Dedifferentiated amniotic fluid mesenchymal stem cell (primary cell): ENCODE data around the gene SIAH3.
"Not testable (repeated sequence)": the region's sequence is repeated elsewhere in the genome, so short reads cannot be mapped to it uniquely, and the experiment has no call there.

ENCODE experiments used
- DNase-seq: peaks from one replicate; pipeline ENCODE4 v3.0.0-alpha.2; 2016; ENCODE audit errors: extremely low spot score

The SIAH3 gene

DNA sequence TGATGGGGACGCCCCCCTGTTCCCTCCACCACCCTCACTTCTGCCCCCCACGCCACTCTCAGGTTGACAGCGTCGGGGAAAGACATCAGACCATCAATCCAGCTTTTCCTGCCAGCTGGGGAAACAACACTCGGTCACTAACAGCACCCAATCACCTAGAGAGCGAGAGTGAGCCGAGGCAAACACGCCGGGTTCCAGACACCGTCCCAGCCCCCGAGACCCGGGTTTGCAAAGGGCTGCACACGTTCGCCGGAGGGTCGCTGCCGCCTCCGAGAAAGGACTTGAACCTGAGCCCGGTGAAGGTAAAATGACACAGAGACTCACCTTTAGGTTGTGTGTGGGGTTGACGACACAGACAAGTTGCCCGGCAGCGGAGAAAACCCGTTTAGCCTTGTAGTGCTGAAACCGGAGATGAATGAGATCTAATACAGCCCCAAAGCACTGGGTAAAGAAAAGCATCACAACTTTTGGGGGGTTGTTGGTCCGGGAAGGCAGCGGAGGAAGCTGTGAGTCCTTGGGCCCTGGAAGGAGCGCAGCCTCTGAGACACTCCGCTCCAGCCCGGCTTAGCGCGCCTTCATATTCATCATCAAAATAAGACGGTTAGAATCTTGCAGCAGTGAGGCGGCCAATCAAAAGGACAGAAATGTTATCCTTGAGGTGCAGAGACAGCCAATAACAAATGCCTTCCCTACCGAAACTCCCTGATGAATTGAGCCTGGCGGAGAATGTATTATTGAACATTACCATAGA is at the start of gene SIAH3:
TSS of gene SIAH3 (minus strand) at position 583 of the 751 bp plus-strand sequence. CDS start at position 459, 124 bp downstream.
- no peak for DNase-seq

- no peak for DNase-seq
Measured at GRCh38 chr13:45899406-45899805, 47.9 kb upstream of the SIAH3 start.

- DNase-seq, result no peak
Measured at GRCh38 chr13:45897562-45897961, 46.0 kb upstream of the SIAH3 start.

GRCh38 chr13:45896285-45896684 is 44.7 kb upstream of the SIAH3 start:
- no peak for DNase-seq

DNA sequence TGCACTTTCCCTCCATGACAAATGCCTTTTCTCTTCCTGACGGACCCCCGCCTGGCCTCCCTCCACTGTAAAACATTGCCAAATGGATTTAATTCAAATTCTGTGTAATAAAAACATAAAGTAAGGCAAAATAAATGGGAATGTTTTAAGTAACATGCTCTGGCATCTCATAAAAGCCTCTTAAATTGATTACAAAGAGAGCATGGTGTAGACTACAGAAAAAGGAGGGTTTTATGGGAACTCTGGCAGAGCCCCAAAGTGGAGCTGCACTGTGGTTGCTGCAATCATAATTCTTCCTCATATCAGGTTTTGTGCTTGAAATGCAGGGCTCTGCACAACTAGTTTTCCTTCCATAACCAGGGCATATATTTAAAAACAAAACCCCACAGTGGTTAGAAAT is 44.3 kb upstream of the SIAH3 start:
- DNase-seq, result no peak

DNA sequence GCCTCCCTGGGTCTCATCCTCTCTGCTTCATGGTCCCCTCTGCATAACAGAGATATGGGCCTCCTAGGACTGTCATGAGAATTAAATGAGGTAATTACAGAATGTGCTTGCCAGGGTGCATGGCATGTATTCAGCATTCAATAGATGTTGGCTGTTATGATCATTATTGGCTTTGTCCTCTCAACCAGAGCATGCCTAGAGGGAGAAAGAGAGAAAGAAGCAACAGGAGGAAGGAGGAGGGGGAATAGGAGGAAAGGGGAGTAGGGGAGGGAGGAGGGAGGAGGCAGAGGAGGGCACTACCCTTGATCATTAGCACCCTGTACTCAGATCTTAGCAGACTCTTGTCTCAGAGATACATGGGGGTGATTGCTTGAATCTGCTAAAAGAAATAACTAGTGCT is 41.0 kb upstream of the SIAH3 start:
- DNase-seq, result no peak

DNA sequence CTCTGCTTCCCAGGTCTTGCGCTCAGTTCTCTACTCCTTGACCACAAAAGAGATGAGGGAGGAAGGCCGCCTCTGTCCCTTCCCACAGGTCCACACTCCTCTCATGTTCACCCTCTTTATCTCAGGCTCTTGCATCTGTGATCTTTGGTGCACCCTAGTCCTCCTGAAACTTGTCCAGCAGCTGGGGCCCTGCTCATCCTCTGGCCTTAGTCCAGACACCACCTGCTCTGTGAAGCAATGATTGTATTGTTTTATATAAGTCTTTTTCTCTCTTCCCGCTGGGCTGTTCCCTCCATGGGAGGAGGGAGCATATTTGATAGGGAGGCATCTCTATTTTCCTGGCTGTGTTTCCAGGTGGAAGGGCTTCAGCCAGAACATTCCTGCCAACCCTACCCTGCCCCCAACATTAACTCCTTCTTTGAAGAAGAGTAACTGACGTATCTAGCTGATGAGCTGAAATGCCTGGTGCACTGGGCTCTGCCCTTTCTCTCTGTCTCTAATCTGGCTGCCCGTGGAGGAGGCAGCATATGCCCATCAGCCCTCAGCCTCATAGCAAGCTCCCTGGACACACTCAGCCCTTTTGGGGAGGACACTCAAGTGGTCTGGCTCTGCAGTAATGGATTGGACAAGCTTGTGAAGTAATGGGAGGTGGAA is 38.2 kb upstream of the SIAH3 start:
- DNase-seq, result no peak

GRCh38 chr13:45886466-45886865 is 34.9 kb upstream of the SIAH3 start:
- no peak for DNase-seq

GRCh38 chr13:45885194-45885593 is 33.6 kb upstream of the SIAH3 start:
- no peak for DNase-seq

DNA sequence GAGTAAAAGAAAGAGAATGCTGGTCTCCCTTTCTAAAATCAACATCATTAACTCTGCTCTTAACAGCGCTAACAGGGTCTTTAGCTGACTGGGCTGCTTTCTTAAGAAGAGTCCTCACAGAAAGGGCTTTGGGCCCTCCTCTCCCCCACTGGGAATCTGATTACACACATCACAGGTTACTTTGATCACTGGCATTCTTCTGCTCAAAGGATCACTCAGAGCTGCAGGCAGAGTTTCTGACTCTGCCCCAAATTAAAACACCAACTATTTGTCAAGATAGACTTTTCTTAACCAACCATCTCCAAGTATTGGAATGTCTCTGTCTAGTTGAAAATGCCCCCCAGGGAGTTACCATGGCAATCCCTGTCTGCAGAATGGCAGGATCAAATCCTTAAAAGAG is 31.1 kb upstream of the SIAH3 start:
- no peak for DNase-seq

DNA sequence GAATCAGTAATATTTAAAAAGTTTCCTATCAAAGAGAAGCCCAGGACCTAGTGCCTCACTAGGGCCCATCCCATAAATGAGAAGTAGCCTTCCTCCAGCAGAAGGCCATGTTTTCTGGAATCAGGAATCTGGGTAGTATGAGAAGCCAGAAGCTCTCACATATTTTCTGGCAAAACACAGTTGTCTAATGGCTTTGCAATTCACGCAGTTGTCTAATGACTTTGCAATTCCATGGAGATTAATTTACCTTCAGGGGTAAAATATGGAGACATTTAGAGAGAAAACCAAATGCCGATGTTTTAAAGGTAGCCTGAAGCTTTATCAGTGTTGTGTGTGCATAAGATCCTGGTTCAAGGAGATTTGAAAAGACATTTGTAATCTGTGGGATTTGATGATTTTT is 29.8 kb upstream of the SIAH3 start:
- no peak for DNase-seq

- DNase-seq, result no peak
Measured at GRCh38 chr13:45880242-45880641, 28.7 kb upstream of the SIAH3 start.

DNA sequence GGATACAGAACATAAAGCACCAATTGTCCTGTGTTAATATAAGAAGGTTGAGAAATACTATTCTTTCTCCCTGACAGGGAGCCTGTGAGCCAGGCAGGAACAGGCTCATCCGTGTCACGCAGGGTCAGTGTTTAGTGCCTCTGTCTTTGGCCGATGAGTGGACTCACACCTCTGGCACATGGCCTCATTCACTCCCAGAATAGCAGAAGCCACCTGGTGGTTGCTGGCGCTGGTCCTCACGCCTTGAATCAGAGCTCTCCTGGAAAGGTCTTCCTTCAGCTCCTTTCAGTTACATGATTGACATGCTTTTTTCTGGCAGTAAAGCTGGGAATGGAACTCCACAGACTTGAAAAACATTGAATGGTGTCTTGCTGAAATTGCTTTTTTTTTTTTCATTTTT is 28.1 kb upstream of the SIAH3 start:
- DNase-seq, result no peak

DNA sequence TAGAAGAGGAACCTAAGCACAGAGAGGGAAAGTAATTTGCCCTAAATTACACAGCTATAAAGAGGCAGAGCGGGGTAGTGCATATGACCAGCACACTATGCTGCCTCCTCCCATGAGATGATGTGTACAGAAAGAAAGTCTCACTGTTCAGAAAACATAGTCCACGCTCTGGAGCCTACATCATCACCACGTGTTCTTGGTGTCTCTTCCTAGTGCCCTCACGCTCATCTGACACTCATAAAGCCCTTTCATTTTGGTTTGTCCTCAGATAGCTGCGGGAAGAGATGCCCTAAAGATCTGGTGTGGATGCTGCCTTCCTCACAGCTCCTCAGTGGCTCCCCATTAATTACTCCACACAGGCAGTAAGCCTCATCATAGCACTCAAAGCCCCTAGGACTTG is 27.4 kb upstream of the SIAH3 start:
- DNase-seq, result no peak

DNA sequence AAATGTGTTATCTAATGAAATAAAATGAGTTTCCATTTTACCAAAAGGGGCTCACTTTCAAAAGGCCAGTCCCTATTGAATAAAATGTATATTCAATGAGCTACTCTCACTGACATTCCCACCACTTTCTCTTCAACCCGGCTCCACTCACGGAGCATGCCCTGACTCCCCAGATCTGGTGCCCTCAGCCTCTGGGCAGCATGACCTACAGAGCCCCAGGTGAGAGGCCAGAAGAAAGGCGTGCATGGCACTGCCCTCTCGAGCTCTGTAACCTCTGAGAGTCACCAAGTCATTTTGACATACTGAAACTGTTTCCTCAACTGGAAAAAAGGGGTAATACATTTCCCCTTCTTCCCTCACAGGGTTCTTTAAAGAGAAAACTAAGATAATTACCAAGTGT is 25.2 kb upstream of the SIAH3 start:
- DNase-seq, result no peak

DNA sequence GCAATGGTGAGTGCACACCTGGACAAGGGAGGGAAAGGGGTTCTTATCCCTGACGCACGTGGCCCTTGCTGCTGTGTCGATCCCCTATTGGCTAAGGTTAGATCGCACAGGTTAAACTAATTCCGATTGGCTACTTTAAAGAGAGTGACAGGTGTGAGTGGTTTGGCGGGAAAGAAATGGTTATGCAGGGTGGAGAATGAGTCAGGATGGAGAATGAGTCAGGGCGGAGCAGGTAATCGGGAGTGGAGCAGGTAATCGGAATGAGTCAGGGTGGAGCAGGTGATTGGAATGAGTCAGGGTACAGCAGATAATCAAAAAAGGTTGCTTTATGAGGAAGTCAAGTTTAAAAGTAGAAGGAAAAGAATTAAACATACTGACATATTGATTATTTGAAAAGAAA is 24.4 kb upstream of the SIAH3 start:
- no peak for DNase-seq

DNA sequence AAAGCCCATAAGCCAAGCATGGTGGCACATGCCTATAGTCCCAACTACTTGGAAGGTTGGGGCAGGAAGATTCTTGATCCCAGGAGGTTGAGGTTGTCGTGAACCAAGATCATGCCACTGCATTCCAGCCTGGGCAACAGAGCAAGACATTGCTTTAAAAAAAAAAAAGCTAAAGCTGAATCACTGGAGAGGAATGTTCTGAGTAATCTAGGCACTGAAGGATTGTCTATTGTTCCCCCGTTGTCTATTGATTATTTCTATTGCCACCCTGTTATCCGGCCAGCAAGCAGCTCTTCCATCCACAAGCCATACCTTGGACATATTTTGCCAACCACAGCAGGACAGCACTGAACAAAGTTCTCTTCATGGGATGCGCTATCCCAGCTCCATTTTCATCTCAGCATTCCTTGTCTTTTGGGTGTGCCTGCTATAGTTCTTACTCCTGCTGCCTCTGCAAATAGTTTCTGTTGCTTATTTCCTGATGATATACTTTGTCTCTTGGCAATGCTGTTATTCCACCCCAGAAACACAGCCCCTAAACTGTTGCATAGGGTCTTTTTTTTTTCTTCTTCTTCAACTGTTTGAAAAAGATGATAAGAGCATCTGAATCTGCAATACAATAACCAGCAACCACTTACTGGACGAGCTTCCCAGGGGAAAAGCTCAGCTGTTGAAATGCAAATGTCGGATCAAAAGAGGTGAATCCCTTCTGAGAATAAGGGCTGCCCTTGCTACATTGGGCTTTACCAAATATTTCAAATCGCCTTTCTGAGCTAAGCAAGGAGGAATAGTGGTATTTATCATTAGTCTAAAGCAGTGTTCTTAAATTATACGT is 22.2 kb upstream of the SIAH3 start:
- no peak for DNase-seq

DNA sequence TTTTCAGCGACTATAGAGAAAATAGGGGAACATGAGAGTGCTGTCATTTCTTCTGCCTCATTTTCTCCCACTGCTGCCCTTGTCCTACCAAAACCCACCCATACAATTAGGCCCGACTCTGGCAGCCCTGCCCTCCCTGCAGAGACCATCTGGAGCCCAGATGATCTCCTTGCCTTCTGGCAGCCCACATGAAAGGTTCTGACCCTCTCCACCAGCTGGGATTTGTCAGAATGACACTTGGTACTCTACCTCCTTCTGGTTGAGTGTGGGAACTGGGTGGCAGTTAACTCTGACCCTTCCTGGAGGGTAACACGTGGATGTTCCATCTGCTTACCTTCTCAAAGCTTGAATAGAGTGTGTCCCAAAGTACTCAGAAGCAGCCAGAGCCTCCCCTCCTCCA is 21.0 kb upstream of the SIAH3 start:
- DNase-seq, result no peak

DNA sequence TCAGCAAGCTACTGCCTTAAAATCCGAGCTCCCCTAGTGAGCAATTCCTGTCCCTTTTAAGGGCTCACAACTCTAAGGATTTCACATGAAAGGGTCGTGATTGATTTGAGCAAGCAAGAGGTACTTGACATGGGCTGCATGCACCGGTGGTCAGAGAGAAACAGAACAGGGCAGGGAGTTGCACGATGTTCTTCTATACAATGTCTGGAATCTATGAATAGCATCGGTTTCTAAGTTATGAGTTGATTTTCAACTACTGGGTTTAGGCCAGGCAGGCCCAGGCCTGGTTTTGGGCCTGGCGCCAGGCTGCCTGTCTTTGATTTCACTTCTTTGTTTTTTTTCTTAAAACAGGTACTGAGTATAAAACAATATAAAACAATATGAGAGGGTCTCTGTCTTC is 19.6 kb upstream of the SIAH3 start:
- DNase-seq, result not testable (repeated sequence)

GRCh38 chr13:45870232-45870631 is 18.7 kb upstream of the SIAH3 start:
- DNase-seq, result no peak

GRCh38 chr13:45865414-45865813 is 13.9 kb upstream of the SIAH3 start:
- no peak for DNase-seq

DNA sequence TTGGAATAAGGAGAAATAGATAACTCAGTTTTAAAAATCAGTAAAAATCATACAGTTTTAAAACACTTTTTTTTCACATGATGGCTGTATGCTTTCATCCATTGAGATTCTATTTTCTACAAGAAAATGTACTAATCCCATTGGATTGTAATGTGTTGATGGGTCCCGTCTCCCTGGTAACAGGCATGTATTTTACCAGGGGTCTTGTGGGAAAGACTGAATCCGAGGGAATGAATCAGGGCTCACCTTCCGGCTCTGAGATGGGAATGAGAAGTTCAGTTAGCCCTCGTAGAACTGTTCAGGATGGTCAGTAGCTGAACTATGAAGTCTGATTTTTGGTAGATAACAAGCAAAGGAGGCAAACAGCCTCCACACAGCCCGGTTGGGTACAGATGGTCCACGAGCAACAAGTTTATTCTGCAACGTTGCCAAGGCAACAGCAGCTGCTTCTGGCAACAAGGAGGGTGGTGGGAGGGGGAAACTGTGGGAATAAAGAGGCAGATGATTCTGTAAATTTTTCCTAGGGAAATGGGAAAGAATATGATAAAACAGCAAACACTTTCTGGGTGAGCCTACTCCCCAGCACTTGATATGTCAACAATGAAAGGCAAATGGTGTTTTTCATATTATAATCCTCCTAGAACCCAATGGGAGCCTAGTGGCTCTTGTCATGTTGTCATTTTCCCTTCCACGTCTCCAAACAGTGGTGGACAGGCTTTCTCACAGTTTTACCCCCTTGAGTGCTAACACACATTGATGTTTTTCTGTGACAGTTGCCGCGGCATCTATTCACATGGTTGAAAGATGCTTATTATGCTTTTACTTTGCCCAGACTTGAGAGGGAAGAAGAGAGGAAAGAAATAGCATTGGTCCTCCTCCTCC is 12.4 kb upstream of the SIAH3 start:
- no peak for DNase-seq
